DND-41 (cell line): Measurements from ENCODE around the gene UBE2L6.

Experiments
- ATAC-seq: fragments of 200-7000 bp; cut with Tn5 transposase; 3 replicates; pipeline ENCODE4 v1.9.1; 2021; ENCODE audit warnings: low read depth; ENCODE audit not compliant: insufficient read depth
- DNase-seq: peaks from one replicate; pipeline ENCODE4 v3.0.0-alpha.2; 2020
- H2AFZ ChIP-seq: 2 replicates; pipeline ENCODE4 v1.6.0; 2012; ENCODE audit warnings: low read depth, low read length
- H3K27ac ChIP-seq: 2 replicates; pipeline ENCODE4 v1.5.1; 2012; ENCODE audit warnings: low read length, inconsistent platforms
- H3K27me3 ChIP-seq: fragments of 200-600 bp; sonication (generic); 2 replicates; pipeline ENCODE4 v1.6.0; 2012; ENCODE audit warnings: low read length, mild to moderate bottlenecking, inconsistent platforms; ENCODE audit not compliant: insufficient read depth, poor library complexity
- H3K36me3 ChIP-seq: 2 replicates; pipeline ENCODE4 v1.5.1; 2012; ENCODE audit warnings: low read length, inconsistent platforms; ENCODE audit not compliant: insufficient read depth
- H3K4me1 ChIP-seq: 2 replicates; pipeline ENCODE4 v1.5.1; 2012; ENCODE audit warnings: mild to moderate bottlenecking, low read length; ENCODE audit not compliant: insufficient read depth
- H3K4me2 ChIP-seq: 2 replicates; pipeline ENCODE4 v1.6.0; 2012; ENCODE audit warnings: mild to moderate bottlenecking, moderate library complexity, low read length, inconsistent platforms; ENCODE audit not compliant: insufficient read depth
- H3K4me3 ChIP-seq, 2 experiments: fragments of 200-600 bp in 1 of 2; shearing (Covaris generic) in 1 of 2; 2 replicates each; pipeline ENCODE4 v1.5.1; 2012 to 2016; ENCODE audit warnings: inconsistent platforms in 2 of 2, low read length in 2 of 2, mild to moderate bottlenecking in 2 of 2, low read depth in 1 of 2, moderate library complexity in 1 of 2
- H3K79me2 ChIP-seq: 2 replicates; pipeline ENCODE4 v1.6.0; 2012; ENCODE audit warnings: low read length, inconsistent platforms; ENCODE audit not compliant: insufficient read depth
- H3K9ac ChIP-seq: 2 replicates; pipeline ENCODE4 v1.6.0; 2012; ENCODE audit warnings: low read depth, mild to moderate bottlenecking, inconsistent platforms, low read length, moderate library complexity
- H3K9me3 ChIP-seq: 2 replicates; pipeline ENCODE4 v1.5.1; 2012; ENCODE audit warnings: low read length, moderate library complexity, mild to moderate bottlenecking, inconsistent platforms; ENCODE audit not compliant: insufficient read depth, severe bottlenecking
- H4K20me1 ChIP-seq: 2 replicates; pipeline ENCODE4 v1.6.0; 2012; ENCODE audit warnings: low read length; ENCODE audit not compliant: insufficient read depth
- CTCF ChIP-seq: IDR thresholded peaks from 2 replicates; pipeline ENCODE4 v1.5.1; 2012; ENCODE audit warnings: borderline replicate concordance, low read length, moderate library complexity, mild to moderate bottlenecking; ENCODE audit not compliant: poor library complexity, severe bottlenecking; ENCODE audit errors: extremely low read depth
- EZH2 ChIP-seq: IDR thresholded peaks from 3 replicates; pipeline ENCODE4 v1.6.1; 2012; ENCODE audit warnings: borderline replicate concordance, low read depth, mild to moderate bottlenecking, moderate library complexity, low read length, inconsistent platforms; ENCODE audit not compliant: severe bottlenecking

Gene UBE2L6

GRCh38 chr11:57571606-57572005, 4.1 kb upstream of the UBE2L6 start:
- H3K36me3 ChIP-seq = no peaks in the 10 kb centered on the region; the same call in 1 of the 2 replicates
- H3K4me3 ChIP-seq = no peak overlapping the region
- peak; percentile 75 for DNase-seq

DNA sequence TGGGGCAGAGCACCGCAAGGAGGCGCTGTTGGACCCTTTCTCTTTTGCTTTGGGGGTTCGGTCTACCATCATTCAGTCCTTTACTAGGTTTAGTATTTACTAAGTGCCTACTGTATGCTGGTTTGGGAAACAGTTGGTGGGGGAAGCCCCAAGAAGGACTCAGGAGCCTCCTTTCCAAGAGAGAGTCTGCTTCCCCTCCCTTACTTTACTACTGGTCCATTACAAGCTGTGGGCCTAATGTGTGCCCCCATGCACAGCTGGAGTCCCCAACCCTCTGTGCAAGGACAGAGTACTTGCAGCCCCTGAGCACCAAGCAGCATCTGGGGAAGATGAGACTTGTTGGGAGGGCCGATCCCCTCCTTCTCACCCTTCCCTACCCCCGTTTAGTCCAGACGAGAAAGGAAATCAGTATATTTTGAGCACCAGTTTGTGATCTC, 876 bp upstream of the UBE2L6 start:
- peak; percentile 25 for ATAC-seq
- Histone ChIP-seq H2AFZ (peak overlapping the region; percentile 96), H3K4me1 (peaks cover 59% of the 10 kb centered on the region), H3K79me2 (peaks cover 46% of the 10 kb centered on the region), H3K4me3 (peak overlapping the region; percentile 80 to 82; a peak in 3 of 4 replicates), H3K36me3 (peaks cover 3% of the 10 kb centered on the region), H3K27ac (peak overlapping the region; percentile 93), H4K20me1 (no peaks in the 10 kb centered on the region), H3K27me3 (no peaks in the 10 kb centered on the region), H3K9me3 (no peaks in the 10 kb centered on the region), H3K9ac (peak overlapping the region; percentile 89), H3K4me2 (peak overlapping the region; percentile 95)
- no peak for TF ChIP-seq EZH2
- peak; percentile 98 for TF ChIP-seq CTCF
- DNase-seq = peak; percentile 90

More at GRCh38 chr11:57571606-57572005, 4.1 kb upstream of the UBE2L6 start:
- no peak for TF ChIP-seq EZH2
- no peak for TF ChIP-seq CTCF
- no peak overlapping the region for H3K9ac ChIP-seq
- peaks cover 15% of the 10 kb centered on the region for H3K79me2 ChIP-seq
- H2AFZ ChIP-seq = peak overlapping the region; percentile 58; the same call in 1 of the 2 replicates
- no peaks in the 10 kb centered on the region for H3K9me3 ChIP-seq
- no peak overlapping the region for H3K4me2 ChIP-seq
- ATAC-seq = peak; percentile 42
- peak overlapping the region; percentile 51 for H3K27ac ChIP-seq
- no peaks in the 10 kb centered on the region for H4K20me1 ChIP-seq
- H3K4me1 ChIP-seq = peaks cover 35% of the 10 kb centered on the region
- H3K27me3 ChIP-seq = no peaks in the 10 kb centered on the region

- peak overlapping the region; percentile 93 for H3K27ac ChIP-seq
- peak; percentile 53 for DNase-seq
- peaks cover 12% of the 10 kb centered on the region for H3K36me3 ChIP-seq
- TF ChIP-seq CTCF (peak; percentile 13), EZH2 (no peak)
- peak overlapping the region; percentile 95 for H3K4me2 ChIP-seq
- H3K9ac ChIP-seq = peak overlapping the region; percentile 89
- no peaks in the 10 kb centered on the region for H3K27me3 ChIP-seq
- H4K20me1 ChIP-seq = peaks cover 6% of the 10 kb centered on the region
- H3K79me2 ChIP-seq = peaks cover 59% of the 10 kb centered on the region
- ATAC-seq = peak; percentile 8
- peak overlapping the region; percentile 74 for H2AFZ ChIP-seq
- H3K4me3 ChIP-seq = peak overlapping the region; percentile 80 to 82
- no peaks in the 10 kb centered on the region for H3K9me3 ChIP-seq
- H3K4me1 ChIP-seq = peaks cover 57% of the 10 kb centered on the region
These were observed 462 bp downstream of the UBE2L6 start for GRCh38 chr11:57566905-57567514.
